DOHH2 (cell line): ENCODE data around the gene UNG.

Experiments
- EZH2phosphoT487 ChIP-seq: fragments of 200-600 bp; sonication (generic); IDR thresholded peaks from 2 replicates; pipeline ENCODE4 v1.6.1; 2017; ENCODE audit warnings: borderline replicate concordance, mild to moderate bottlenecking, antibody characterized with exemption, low read length, moderate library complexity, mixed read lengths
- TF ChIP-seq, protein P1 (sequence below): fragments of 200-600 bp; sonication (generic); IDR thresholded peaks from one replicate; pipeline ENCODE4 v1.5.1; 2014; ENCODE audit warnings: antibody characterized with exemption, mild to moderate bottlenecking, low read depth, low read length; ENCODE audit not compliant: poor library complexity, severe bottlenecking

DNA sequence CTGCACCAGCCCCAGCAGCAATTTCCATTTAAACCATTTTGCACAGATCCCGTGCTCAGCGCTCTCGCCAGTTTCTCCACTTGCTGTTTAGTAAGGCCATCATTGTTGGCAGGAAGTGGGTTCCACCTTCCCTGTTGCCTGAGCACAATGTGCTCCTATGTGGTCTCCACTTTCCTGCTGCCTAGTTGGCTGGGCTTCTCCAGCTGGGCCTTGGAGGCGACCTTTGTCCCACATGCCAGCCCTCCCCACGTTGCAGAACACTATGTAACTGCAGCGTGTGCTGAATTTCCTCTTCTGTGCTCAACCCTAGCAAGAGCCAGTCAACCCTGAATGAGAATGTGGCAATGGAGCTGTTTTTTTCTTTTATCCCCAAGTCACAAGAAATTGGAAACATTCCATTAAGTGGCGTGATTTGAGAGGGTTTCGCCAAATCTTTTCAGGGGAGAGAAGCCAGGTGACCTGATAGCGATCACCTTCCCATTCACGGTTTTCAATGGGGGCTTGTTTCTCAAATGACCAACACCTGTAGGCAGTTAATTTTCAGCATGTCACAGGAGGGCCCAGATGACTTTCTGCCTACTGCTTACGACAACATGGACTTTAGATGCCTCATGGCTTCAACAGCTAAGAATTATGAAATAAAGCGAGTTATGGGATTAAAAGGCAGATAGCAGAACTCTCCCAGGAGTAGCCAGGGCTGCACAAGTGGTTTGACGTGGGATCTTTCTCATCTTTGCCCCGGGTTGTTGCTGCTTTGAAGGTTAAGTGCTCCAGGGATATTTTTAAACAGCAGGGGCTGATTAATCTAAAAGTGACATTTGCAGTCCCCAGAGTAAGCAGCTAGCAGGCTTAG is 18.6 kb downstream of the UNG start, which contains the start of gene ACACB:
- no peak for TF ChIP-seq EZH2phosphoT487
- TF ChIP-seq, protein P1, sequence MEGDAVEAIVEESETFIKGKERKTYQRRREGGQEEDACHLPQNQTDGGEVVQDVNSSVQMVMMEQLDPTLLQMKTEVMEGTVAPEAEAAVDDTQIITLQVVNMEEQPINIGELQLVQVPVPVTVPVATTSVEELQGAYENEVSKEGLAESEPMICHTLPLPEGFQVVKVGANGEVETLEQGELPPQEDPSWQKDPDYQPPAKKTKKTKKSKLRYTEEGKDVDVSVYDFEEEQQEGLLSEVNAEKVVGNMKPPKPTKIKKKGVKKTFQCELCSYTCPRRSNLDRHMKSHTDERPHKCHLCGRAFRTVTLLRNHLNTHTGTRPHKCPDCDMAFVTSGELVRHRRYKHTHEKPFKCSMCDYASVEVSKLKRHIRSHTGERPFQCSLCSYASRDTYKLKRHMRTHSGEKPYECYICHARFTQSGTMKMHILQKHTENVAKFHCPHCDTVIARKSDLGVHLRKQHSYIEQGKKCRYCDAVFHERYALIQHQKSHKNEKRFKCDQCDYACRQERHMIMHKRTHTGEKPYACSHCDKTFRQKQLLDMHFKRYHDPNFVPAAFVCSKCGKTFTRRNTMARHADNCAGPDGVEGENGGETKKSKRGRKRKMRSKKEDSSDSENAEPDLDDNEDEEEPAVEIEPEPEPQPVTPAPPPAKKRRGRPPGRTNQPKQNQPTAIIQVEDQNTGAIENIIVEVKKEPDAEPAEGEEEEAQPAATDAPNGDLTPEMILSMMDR, result no peak
